PC-3 (cell line): ENCODE results near the gene CTBP2. TPM values are rescaled to one million over a fixed set of nuclear protein-coding genes. Genes with fewer than 3 reads are reported as not detected.

ENCODE experiments used
- ATAC-seq: fragments of 200-7000 bp; cut with Tn5 transposase; 2 replicates; pipeline ENCODE4 v1.9.1; 2020; ENCODE audit warnings: mild to moderate bottlenecking, moderate library complexity
- BruUV-seq: library from RNA; stranded (reverse); fragments of 400-500 nt; replicated peaks from 2 replicates; lab custom pipeline; 2021; lab: Mats Ljungman, UMichigan
- CTCF ChIA-PET: fragments of 300-600 bp; sonication (Branson Sonifier 250); formaldehyde crosslinking; loops from one replicate; lab custom pipeline; 2022; ENCODE audit warnings: antibody characterized with exemption; lab: Charles Lee
- POLR2A ChIA-PET: fragments of 300-600 bp; sonication (Branson Sonifier 250); formaldehyde crosslinking; loops from one replicate; lab custom pipeline; 2022; ENCODE audit warnings: antibody characterized with exemption; ENCODE audit not compliant: unreplicated experiment; lab: Charles Lee
- DNase-seq: peaks from one replicate; pipeline ENCODE4 v3.0.0-alpha.2; 2015
- H2AFZ ChIP-seq: fragments of 300-600 bp; sonication (generic); 2 replicates; pipeline ENCODE4 v1.6.0; 2016; ENCODE audit warnings: antibody characterized with exemption, low read length
- H3F3A ChIP-seq: fragments of 300-600 bp; sonication (generic); one replicate; pipeline ENCODE4 v1.6.0; 2017; ENCODE audit warnings: antibody characterized with exemption, low read length, control low read depth, mild to moderate bottlenecking; ENCODE audit not compliant: unreplicated experiment
- H3K27ac ChIP-seq: fragments of 300-600 bp; sonication (generic); 2 replicates; pipeline ENCODE4 v1.5.1; 2016; ENCODE audit warnings: mild to moderate bottlenecking, low read length
- H3K27me3 ChIP-seq: fragments of 300-600 bp; sonication (generic); 2 replicates; pipeline ENCODE4 v1.6.1; 2016; ENCODE audit warnings: low read length, mixed read lengths
- H3K36me3 ChIP-seq: fragments of 300-600 bp; sonication (generic); 2 replicates; pipeline ENCODE4 v1.6.1; 2016; ENCODE audit warnings: low read depth, mixed run types, low read length, mixed read lengths
- H3K4me1 ChIP-seq: fragments of 300-600 bp; sonication (generic); 2 replicates; pipeline ENCODE4 v1.5.1; 2016; ENCODE audit warnings: low read length; ENCODE audit not compliant: insufficient read depth
- H3K4me2 ChIP-seq: fragments of 300-600 bp; sonication (generic); 2 replicates; pipeline ENCODE4 v1.6.0; 2016; ENCODE audit warnings: low read length
- H3K4me3 ChIP-seq: fragments of 300-600 bp; sonication (generic); 2 replicates; pipeline ENCODE4 v1.5.1; 2016; ENCODE audit warnings: mild to moderate bottlenecking, low read length, mixed read lengths
- H3K79me2 ChIP-seq: fragments of 300-600 bp; sonication (generic); 2 replicates; pipeline ENCODE4 v1.6.1; 2017; ENCODE audit warnings: low read length, mixed read lengths
- H3K9ac ChIP-seq: fragments of 300-600 bp; sonication (generic); 2 replicates; pipeline ENCODE4 v1.6.0; 2016; ENCODE audit warnings: mild to moderate bottlenecking, low read length
- H3K9me2 ChIP-seq: fragments of 300-600 bp; sonication (generic); replicated peaks from 2 replicates; pipeline ENCODE4 v1.6.1; 2016; ENCODE audit warnings: mixed run types, low read length, mixed read lengths
- H3K9me3 ChIP-seq: fragments of 300-600 bp; sonication (generic); 2 replicates; pipeline ENCODE4 v1.6.1; 2016; ENCODE audit warnings: low read length, mixed read lengths
- H4K20me1 ChIP-seq: fragments of 300-600 bp; sonication (generic); 2 replicates; pipeline ENCODE4 v1.6.1; 2016; ENCODE audit warnings: low read length, mixed read lengths
- CTCF ChIP-seq: fragments of 300-600 bp; sonication (generic); conservative IDR thresholded peaks from 2 replicates; pipeline ENCODE4 v1.5.1; 2017; ENCODE audit warnings: antibody characterized with exemption, low read depth, mild to moderate bottlenecking, low read length
- EZH2 ChIP-seq: fragments of 300-600 bp; sonication (generic); IDR thresholded peaks from one replicate; pipeline ENCODE4 v1.6.1; 2017; ENCODE audit warnings: antibody characterized with exemption, mild to moderate bottlenecking, low read length; ENCODE audit not compliant: unreplicated experiment
- EZH2phosphoT487 ChIP-seq: fragments of 300-600 bp; sonication (generic); IDR thresholded peaks from 2 replicates; pipeline ENCODE4 v1.6.1; 2018; ENCODE audit warnings: mild to moderate bottlenecking, antibody characterized with exemption, low read length, borderline replicate concordance
- intact Hi-C: fragments of 100-400 bp; cut with micrococcal nuclease; formaldehyde crosslinking; loops from 2 replicates; pipeline ENCODE4 v1.9.0; 2023
- total RNA-seq: library from RNA; depleted of rRNA; stranded (reverse); fragments of >200 nt; gene quantifications from 2 replicates; pipeline ENCODE4 v1.2.3, GENCODE V29; 2014

Gene CTBP2
- total RNA-seq, 1 experiment from 2014 or later: 78.9 TPM

- Histone ChIP-seq H3K9me2 (no peaks in the 10 kb centered on the region), H3K27me3 (no peaks in the 10 kb centered on the region), H3F3A (no peaks in the 10 kb centered on the region), H3K27ac (no peak overlapping the region), H3K36me3 (no peaks in the 10 kb centered on the region), H4K20me1 (peaks cover 6% of the 10 kb centered on the region; the same call in 1 of the 2 replicates), H2AFZ (no peak overlapping the region), H3K9ac (no peak overlapping the region), H3K4me1 (no peaks in the 10 kb centered on the region), H3K4me3 (no peak overlapping the region), H3K4me2 (no peak overlapping the region), H3K9me3 (no peaks in the 10 kb centered on the region), H3K79me2 (peaks cover 96% of the 10 kb centered on the region)
- BruUV-seq: no TSS peak
- DNase-seq (no peak), ATAC-seq (no peak)
- CTCF ChIA-PET: no interaction called here
- POLR2A ChIA-PET: no interaction called here
- intact Hi-C loops: no loop called here
- TF ChIP-seq EZH2phosphoT487 (no peak), EZH2 (no peak), CTCF (no peak)
Observed at GRCh38 chr10:125096975-125097374, 63.4 kb downstream of the CTBP2 start.

- intact Hi-C loops: no loop called here
- no peak for TF ChIP-seq EZH2phosphoT487
- DNase-seq (no peak), ATAC-seq (no peak)
- peaks cover 96% of the 10 kb centered on the region for H3K79me2 ChIP-seq
- CTCF ChIA-PET: no interaction called here
- no peaks in the 10 kb centered on the region for H3K27me3 ChIP-seq
- 0 out of 2 replicates have a peak, but pooled peaks cover 4% of the 10 kb centered on the region for H4K20me1 ChIP-seq
- no peaks in the 10 kb centered on the region for H3K36me3 ChIP-seq
- H3K9me3 ChIP-seq: no peaks in the 10 kb centered on the region
- H3K4me2 ChIP-seq: no peak overlapping the region
- no peak overlapping the region for H3K27ac ChIP-seq
- no peak overlapping the region for H3K9ac ChIP-seq
- no peak overlapping the region for H2AFZ ChIP-seq
- no peaks in the 10 kb centered on the region for H3K9me2 ChIP-seq
- no peak overlapping the region for H3K4me3 ChIP-seq
- no TSS peak for BruUV-seq
- no peaks in the 10 kb centered on the region for H3F3A ChIP-seq
- POLR2A ChIA-PET: no interaction called here
- H3K4me1 ChIP-seq: no peaks in the 10 kb centered on the region
Observed at GRCh38 chr10:125096371-125096770, 64.0 kb downstream of the CTBP2 start.

- H3K4me2 ChIP-seq: no peak overlapping the region
Observed at GRCh38 chr10:125095776-125096175, 64.6 kb downstream of the CTBP2 start.

More at GRCh38 chr10:125095776-125096175, 64.6 kb downstream of the CTBP2 start:
- Histone ChIP-seq H3K27ac (no peak overlapping the region), H3K36me3 (no peaks in the 10 kb centered on the region), H3K27me3 (no peaks in the 10 kb centered on the region), H3K4me1 (no peaks in the 10 kb centered on the region), H3K4me3 (no peak overlapping the region), H3K9ac (no peak overlapping the region), H2AFZ (no peak overlapping the region), H3K9me3 (no peaks in the 10 kb centered on the region), H3K79me2 (peaks cover 96% of the 10 kb centered on the region), H3K9me2 (no peaks in the 10 kb centered on the region), H3F3A (no peaks in the 10 kb centered on the region), H4K20me1 (0 out of 2 replicates have a peak, but pooled peaks cover 4% of the 10 kb centered on the region)
- CTCF ChIA-PET: no interaction called here
- POLR2A ChIA-PET: no interaction called here
- intact Hi-C loops: no loop called here
- TF ChIP-seq CTCF: no peak
- TF ChIP-seq EZH2: no peak
- ATAC-seq (no peak), DNase-seq (no peak)
- no TSS peak for BruUV-seq
